Measurements from ENCODE around the gene NPAS3. TPM values are rescaled to one million over a fixed set of nuclear protein-coding genes. Genes with fewer than 3 reads are reported as not detected.

NPAS3 gene
- total RNA-seq, 1 experiment from 2014 or later: 15.6 TPM

- CTCF ChIA-PET: no interaction called here
These were observed 245.9 kb downstream of the NPAS3 start for GRCh38 chr14:33184587-33184986.

GRCh38 chr14:33186656-33187055 is 248.0 kb downstream of the NPAS3 start:
- Histone ChIP-seq H3K27me3 (replicated peaks; ENCODE audit: insufficient read depth, low read depth, low read length, poor library complexity) (no peaks in the 10 kb centered on the region), H3K36me3 (ENCODE audit: insufficient read depth, low read length, poor library complexity, severe bottlenecking) (no peaks in the 10 kb centered on the region), H3K4me3 (ENCODE audit: low read depth, low read length, poor library complexity, severe bottlenecking) (no peak overlapping the region), H3K4me1 (ENCODE audit: insufficient read depth, low read length, poor library complexity, severe bottlenecking) (peaks cover 6% of the 10 kb centered on the region), H3K27ac (ENCODE audit: low read depth, low read length, poor library complexity, severe bottlenecking) (no peak overlapping the region), H3K9me3 (ENCODE audit: low read depth, low read length, poor library complexity, severe bottlenecking) (no peaks in the 10 kb centered on the region)
- BruUV-seq (replicated peaks): no TSS peak
- peak; percentile 60 for DNase-seq (ENCODE audit: low spot score)
- ChIA-PET CTCF (no interaction called here), POLR2A (ENCODE audit: low non-redundant PET) (no interaction called here)
- no peak for TF ChIP-seq CTCF (conservative IDR thresholded peaks at IDR 0.05; ENCODE audit: low read depth, low read length)
- TF ChIP-seq EZH2 (IDR thresholded peaks at IDR 0.05; ENCODE audit: borderline replicate concordance, low read depth, low read length, poor library complexity, severe bottlenecking): no peak
- intact Hi-C loops (cut with micrococcal nuclease; ENCODE audit: unreplicated experiment): no loop called here

More at GRCh38 chr14:33184587-33184986, 245.9 kb downstream of the NPAS3 start:
- H3K4me1 ChIP-seq (ENCODE audit: insufficient read depth, low read length, poor library complexity, severe bottlenecking): peaks cover 7% of the 10 kb centered on the region
- H3K9me3 ChIP-seq (ENCODE audit: low read depth, low read length, poor library complexity, severe bottlenecking): no peaks in the 10 kb centered on the region
- H3K36me3 ChIP-seq (ENCODE audit: insufficient read depth, low read length, poor library complexity, severe bottlenecking): no peaks in the 10 kb centered on the region
- DNase-seq (ENCODE audit: low spot score): peak; percentile 32
- POLR2A ChIA-PET (ENCODE audit: low non-redundant PET): no interaction called here
- H3K27me3 ChIP-seq (replicated peaks; ENCODE audit: insufficient read depth, low read depth, low read length, poor library complexity): no peaks in the 10 kb centered on the region
- H3K4me3 ChIP-seq (ENCODE audit: low read depth, low read length, poor library complexity, severe bottlenecking): no peak overlapping the region
- H3K27ac ChIP-seq (ENCODE audit: low read depth, low read length, poor library complexity, severe bottlenecking): no peak overlapping the region
- intact Hi-C loops (cut with micrococcal nuclease; ENCODE audit: unreplicated experiment): loop anchor here (2.0 kb wide), 1 partner anchor 608 kb away; no protein-coding TSS in a partner anchor
- no TSS peak for BruUV-seq (replicated peaks)
- TF ChIP-seq EZH2 (IDR thresholded peaks at IDR 0.05; ENCODE audit: borderline replicate concordance, low read depth, low read length, poor library complexity, severe bottlenecking): no peak
- peak; percentile 41 for TF ChIP-seq CTCF (conservative IDR thresholded peaks at IDR 0.05; ENCODE audit: low read depth, low read length)

GRCh38 chr14:33188880-33189279 is 250.2 kb downstream of the NPAS3 start:
- ChIA-PET POLR2A (ENCODE audit: low non-redundant PET) (no interaction called here), CTCF (no interaction called here)
- H3K27me3 ChIP-seq (replicated peaks; ENCODE audit: insufficient read depth, low read depth, low read length, poor library complexity): no peaks in the 10 kb centered on the region
- no peaks in the 10 kb centered on the region for H3K9me3 ChIP-seq (ENCODE audit: low read depth, low read length, poor library complexity, severe bottlenecking)
- H3K27ac ChIP-seq (ENCODE audit: low read depth, low read length, poor library complexity, severe bottlenecking): no peak overlapping the region
- intact Hi-C loops (cut with micrococcal nuclease; ENCODE audit: unreplicated experiment): no loop called here
- H3K36me3 ChIP-seq (ENCODE audit: insufficient read depth, low read length, poor library complexity, severe bottlenecking): no peaks in the 10 kb centered on the region
- no peak for DNase-seq (ENCODE audit: low spot score)
- H3K4me3 ChIP-seq (ENCODE audit: low read depth, low read length, poor library complexity, severe bottlenecking): no peak overlapping the region
- no peak for TF ChIP-seq EZH2 (IDR thresholded peaks at IDR 0.05; ENCODE audit: borderline replicate concordance, low read depth, low read length, poor library complexity, severe bottlenecking)
- TF ChIP-seq CTCF (conservative IDR thresholded peaks at IDR 0.05; ENCODE audit: low read depth, low read length): no peak
- peaks cover 3% of the 10 kb centered on the region for H3K4me1 ChIP-seq (ENCODE audit: insufficient read depth, low read length, poor library complexity, severe bottlenecking)
- BruUV-seq (replicated peaks): no TSS peak
